ENCODE measurements around the gene PIK3R6.

The PIK3R6 gene

DNA sequence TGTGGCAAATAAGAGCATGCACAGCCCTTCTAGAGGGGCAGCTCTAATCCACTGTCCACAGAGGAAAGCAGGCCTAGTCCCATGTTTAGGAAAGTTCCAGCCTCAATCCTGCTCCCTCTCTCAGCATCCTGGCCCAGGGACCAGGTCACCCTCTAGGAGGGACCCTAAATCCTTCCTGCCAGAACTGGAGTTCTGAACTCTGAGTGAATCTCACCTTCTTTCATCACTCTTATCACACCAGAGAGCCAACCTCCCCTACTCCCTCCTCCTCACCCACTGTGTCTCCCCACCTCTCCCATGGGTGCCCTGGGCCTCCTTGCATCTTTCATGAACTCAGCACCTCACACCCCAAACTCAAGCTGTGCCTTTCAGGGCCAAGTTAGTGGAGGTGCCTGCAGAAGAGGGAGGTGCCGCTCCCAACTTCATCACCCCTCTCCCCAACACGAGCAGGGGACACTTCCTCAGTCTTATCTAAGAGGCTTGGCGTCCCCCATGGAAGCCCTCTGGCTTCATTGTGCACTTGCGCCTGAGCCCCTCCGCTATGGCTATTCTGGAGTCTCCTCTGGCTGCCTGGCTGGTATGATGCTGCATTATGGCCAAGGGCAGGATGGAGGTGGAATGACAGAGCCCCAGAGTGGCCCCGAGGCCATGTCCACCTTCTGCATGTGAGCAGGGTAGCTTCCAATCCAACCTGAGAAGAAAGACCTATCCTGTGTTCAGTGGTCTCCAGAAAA lies 31.7 kb downstream of the PIK3R6 start:
- no peak overlapping the region for H2BK120ac ChIP-seq (ENCODE audit: low read depth, low read length)
- H2BK5ac ChIP-seq (ENCODE audit: low read length) = no peak overlapping the region
- H3K23ac ChIP-seq (ENCODE audit: low read depth, low read length, poor library complexity) = peak overlapping the region; percentile 12
- no peaks in the 10 kb centered on the region for H3K36me3 ChIP-seq (replicated peaks in 1 of 2; ENCODE audit: control insufficient read depth in 2 of 2, insufficient read depth in 2 of 2, low read length in 2 of 2)
- no peak overlapping the region for H2BK15ac ChIP-seq (ENCODE audit: low read length)
- H3K14ac ChIP-seq (ENCODE audit: low read length) = no peak overlapping the region
- H3K4me3 ChIP-seq (ENCODE audit: low read length in 2 of 2) = no peak overlapping the region
- H3K9ac ChIP-seq (ENCODE audit: low read depth, low read length, poor library complexity) = peak overlapping the region; percentile 51
- no peak overlapping the region for H2AFZ ChIP-seq (ENCODE audit: low read length)
- no peaks in the 10 kb centered on the region for H3K79me1 ChIP-seq (ENCODE audit: low read depth, low read length)
- WGBS, 2 donors (ENCODE audit: extremely low coverage in 2 of 2, insufficient read length in 2 of 2, insufficient replicate concordance in 1 of 2) = no CpG with 5 or more reads among the region's 6 CpGs
- H3K18ac ChIP-seq (ENCODE audit: low read length) = peak overlapping the region; percentile 82
- no peaks in the 10 kb centered on the region for H3K27me3 ChIP-seq (ENCODE audit: control insufficient read depth in 3 of 3, insufficient read depth in 3 of 3, low read depth in 1 of 3, low read length in 3 of 3)
- no peak overlapping the region for H3K4ac ChIP-seq (ENCODE audit: low read length)
- DNase-seq (ENCODE audit: low spot score) = no peak
- no peak overlapping the region for H4K91ac ChIP-seq (ENCODE audit: low read depth, low read length, poor library complexity)
- no peak overlapping the region for H4K8ac ChIP-seq (ENCODE audit: low read depth, low read length)
- H2BK12ac ChIP-seq (ENCODE audit: low read length) = no peak overlapping the region
- peak overlapping the region; percentile 81 for H2AK5ac ChIP-seq (ENCODE audit: low read depth, low read length)
- H3K9me3 ChIP-seq (replicated peaks in 1 of 2; ENCODE audit: control insufficient read depth in 2 of 2, insufficient read depth in 1 of 2, low read depth in 1 of 2, low read length in 2 of 2) = no peaks in the 10 kb centered on the region
- no peak overlapping the region for H3K27ac ChIP-seq (replicated peaks; ENCODE audit: low read length)
- no peak overlapping the region for H3K4me2 ChIP-seq (ENCODE audit: insufficient read depth, low read length, poor library complexity, severe bottlenecking)
- H3K4me1 ChIP-seq (ENCODE audit: control insufficient read depth in 2 of 2, insufficient read depth in 1 of 2, low read depth in 1 of 2, low read length in 2 of 2) = peaks cover 0 to 3% of the 10 kb centered on the region in 2 donors

DNA sequence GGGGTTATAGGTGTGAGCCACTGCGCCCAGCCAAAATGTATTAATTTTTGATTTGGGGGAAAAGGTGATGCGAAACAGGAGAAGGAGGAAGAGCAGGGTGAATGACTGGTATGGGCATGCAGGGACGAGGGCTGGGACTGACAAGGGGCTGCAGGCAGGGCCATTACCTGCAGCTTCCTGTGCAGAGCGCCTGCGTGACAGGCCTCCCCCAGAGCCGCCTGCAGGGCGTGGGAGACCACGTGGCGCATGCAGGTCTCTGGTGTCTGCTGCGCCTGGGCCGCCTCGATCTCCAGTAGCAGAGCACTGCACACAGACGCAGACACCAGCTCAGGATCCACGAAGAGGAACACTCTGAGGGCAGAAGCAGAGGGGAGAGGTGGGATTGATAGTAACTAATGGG lies 32.4 kb downstream of the PIK3R6 start:
- no peak overlapping the region for H2BK12ac ChIP-seq (ENCODE audit: low read length)
- H4K8ac ChIP-seq (ENCODE audit: low read depth, low read length) = no peak overlapping the region
- H2BK5ac ChIP-seq (ENCODE audit: low read length) = no peak overlapping the region
- H4K91ac ChIP-seq (ENCODE audit: low read depth, low read length, poor library complexity) = no peak overlapping the region
- H3K4me2 ChIP-seq (ENCODE audit: insufficient read depth, low read length, poor library complexity, severe bottlenecking) = no peak overlapping the region
- no peak overlapping the region for H2AFZ ChIP-seq (ENCODE audit: low read length)
- H3K27ac ChIP-seq (replicated peaks; ENCODE audit: low read length) = no peak overlapping the region
- no peaks in the 10 kb centered on the region for H3K9me3 ChIP-seq (replicated peaks in 1 of 2; ENCODE audit: control insufficient read depth in 2 of 2, insufficient read depth in 1 of 2, low read depth in 1 of 2, low read length in 2 of 2)
- H3K4me3 ChIP-seq (ENCODE audit: low read length in 2 of 2) = peak overlapping the region in 1 of 2 donors; percentile 19
- H3K27me3 ChIP-seq (ENCODE audit: control insufficient read depth in 3 of 3, insufficient read depth in 3 of 3, low read depth in 1 of 3, low read length in 3 of 3) = no peaks in the 10 kb centered on the region
- no peak overlapping the region for H3K23ac ChIP-seq (ENCODE audit: low read depth, low read length, poor library complexity)
- H3K36me3 ChIP-seq (replicated peaks in 1 of 2; ENCODE audit: control insufficient read depth in 2 of 2, insufficient read depth in 2 of 2, low read length in 2 of 2) = no peaks in the 10 kb centered on the region
- no peaks in the 10 kb centered on the region for H3K79me1 ChIP-seq (ENCODE audit: low read depth, low read length)
- no peak overlapping the region for H2BK15ac ChIP-seq (ENCODE audit: low read length)
- H3K14ac ChIP-seq (ENCODE audit: low read length) = no peak overlapping the region
- H3K9ac ChIP-seq (ENCODE audit: low read depth, low read length, poor library complexity) = no peak overlapping the region
- H2BK120ac ChIP-seq (ENCODE audit: low read depth, low read length) = no peak overlapping the region
- H3K4ac ChIP-seq (ENCODE audit: low read length) = no peak overlapping the region
- DNase-seq (ENCODE audit: low spot score) = no peak
- no peak overlapping the region for H2AK5ac ChIP-seq (ENCODE audit: low read depth, low read length)
- no peak overlapping the region for H3K18ac ChIP-seq (ENCODE audit: low read length)
- peaks cover 0 to 3% of the 10 kb centered on the region in 2 donors for H3K4me1 ChIP-seq (ENCODE audit: control insufficient read depth in 2 of 2, insufficient read depth in 1 of 2, low read depth in 1 of 2, low read length in 2 of 2)
- no CpG with 5 or more reads among the region's 14 CpGs for WGBS, 2 donors (ENCODE audit: extremely low coverage in 2 of 2, insufficient read length in 2 of 2, insufficient replicate concordance in 1 of 2)

DNA sequence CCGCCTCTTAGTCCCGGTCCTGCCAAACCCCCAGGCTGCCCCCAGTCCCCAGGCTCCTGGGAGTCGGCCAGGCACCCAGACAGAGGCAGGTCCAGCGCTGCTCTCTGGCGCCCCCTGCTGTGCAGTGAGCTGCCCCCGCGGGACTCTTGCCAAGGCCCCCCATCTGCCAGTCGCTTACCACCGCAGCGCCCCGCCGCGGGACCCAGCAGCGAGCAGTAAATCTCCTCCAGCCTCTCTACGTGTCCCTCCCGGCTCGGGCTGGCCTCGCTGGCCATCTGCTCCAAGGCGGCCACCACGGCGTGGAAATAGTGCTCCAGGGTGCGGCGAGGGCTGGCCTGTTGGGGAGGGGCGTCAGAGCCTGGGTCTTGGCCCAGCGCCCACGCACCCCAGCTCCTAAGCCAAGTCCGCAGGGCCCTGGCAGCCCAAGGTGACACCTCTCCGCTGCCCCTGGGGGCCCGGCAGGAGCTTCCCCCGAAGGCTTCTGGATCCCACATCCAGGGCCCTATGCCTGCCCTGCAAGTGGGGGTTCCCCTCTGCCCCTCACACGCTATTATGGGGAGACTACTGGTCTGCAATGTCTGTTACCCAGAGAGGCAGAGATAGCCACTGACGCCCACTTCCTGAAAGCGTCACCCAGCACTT lies 34.6 kb downstream of the PIK3R6 start:
- Histone ChIP-seq H3K4me3 (ENCODE audit: low read length in 2 of 2) (no peak overlapping the region), H2AK5ac (ENCODE audit: low read depth, low read length) (no peak overlapping the region), H3K27me3 (ENCODE audit: control insufficient read depth in 3 of 3, insufficient read depth in 3 of 3, low read depth in 1 of 3, low read length in 3 of 3) (no peaks in the 10 kb centered on the region), H4K8ac (ENCODE audit: low read depth, low read length) (no peak overlapping the region), H2AFZ (ENCODE audit: low read length) (no peak overlapping the region), H3K9ac (ENCODE audit: low read depth, low read length, poor library complexity) (peak overlapping the region; percentile 66), H3K27ac (replicated peaks; ENCODE audit: low read length) (no peak overlapping the region), H3K36me3 (replicated peaks in 1 of 2; ENCODE audit: control insufficient read depth in 2 of 2, insufficient read depth in 2 of 2, low read length in 2 of 2) (no peaks in the 10 kb centered on the region), H3K4ac (ENCODE audit: low read length) (peak overlapping the region; percentile 19), H2BK5ac (ENCODE audit: low read length) (no peak overlapping the region), H2BK15ac (ENCODE audit: low read length) (peak overlapping the region; percentile 6), H3K79me1 (ENCODE audit: low read depth, low read length) (no peaks in the 10 kb centered on the region), H3K14ac (ENCODE audit: low read length) (no peak overlapping the region), H3K4me1 (ENCODE audit: control insufficient read depth in 2 of 2, insufficient read depth in 1 of 2, low read depth in 1 of 2, low read length in 2 of 2) (peaks cover 0 to 5% of the 10 kb centered on the region in 2 donors), H2BK12ac (ENCODE audit: low read length) (no peak overlapping the region), H3K23ac (ENCODE audit: low read depth, low read length, poor library complexity) (no peak overlapping the region), H3K18ac (ENCODE audit: low read length) (peak overlapping the region; percentile 91), H3K9me3 (replicated peaks in 1 of 2; ENCODE audit: control insufficient read depth in 2 of 2, insufficient read depth in 1 of 2, low read depth in 1 of 2, low read length in 2 of 2) (no peaks in the 10 kb centered on the region), H4K91ac (ENCODE audit: low read depth, low read length, poor library complexity) (no peak overlapping the region), H2BK120ac (ENCODE audit: low read depth, low read length) (no peak overlapping the region), H3K4me2 (ENCODE audit: insufficient read depth, low read length, poor library complexity, severe bottlenecking) (no peak overlapping the region)
- no CpG with 5 or more reads among the region's 33 CpGs for WGBS, 2 donors (ENCODE audit: extremely low coverage in 2 of 2, insufficient read length in 2 of 2, insufficient replicate concordance in 1 of 2)
- DNase-seq (ENCODE audit: low spot score) = peak; percentile 41

DNA sequence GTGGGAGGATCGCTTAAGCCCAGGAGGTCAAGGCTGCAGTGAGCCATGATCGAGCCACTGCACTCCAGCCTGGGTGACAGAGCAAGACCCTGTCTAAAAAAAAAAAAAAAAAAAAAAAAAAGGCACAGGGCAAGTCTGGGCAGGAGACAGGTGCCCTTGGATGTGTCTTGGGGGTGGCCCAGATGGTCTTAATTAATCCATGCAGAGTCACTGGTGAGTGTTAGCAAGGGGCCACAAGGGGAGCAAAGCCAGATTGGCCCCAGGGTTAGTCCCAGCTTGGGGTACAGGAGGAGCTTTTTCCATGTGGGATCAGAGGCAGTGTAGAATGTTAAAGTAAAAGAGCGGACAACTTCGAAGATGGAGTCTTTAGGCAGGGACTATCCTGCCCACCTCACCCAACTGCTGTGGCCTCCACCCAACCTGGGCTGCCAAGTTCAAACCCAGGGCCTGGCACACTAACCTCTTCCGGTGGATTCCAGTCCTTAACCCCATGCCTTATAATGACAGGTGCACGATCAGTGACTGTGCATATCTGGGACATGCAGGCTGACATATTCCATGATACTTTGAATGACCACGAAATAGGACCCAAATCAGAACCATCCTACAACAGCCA lies 36.1 kb downstream of the PIK3R6 start:
- Histone ChIP-seq H3K4ac (ENCODE audit: low read length) (no peak overlapping the region), H3K14ac (ENCODE audit: low read length) (no peak overlapping the region), H3K9me3 (replicated peaks in 1 of 2; ENCODE audit: control insufficient read depth in 2 of 2, insufficient read depth in 1 of 2, low read depth in 1 of 2, low read length in 2 of 2) (no peaks in the 10 kb centered on the region), H4K91ac (ENCODE audit: low read depth, low read length, poor library complexity) (no peak overlapping the region), H3K23ac (ENCODE audit: low read depth, low read length, poor library complexity) (no peak overlapping the region), H2AFZ (ENCODE audit: low read length) (no peak overlapping the region), H3K36me3 (replicated peaks in 1 of 2; ENCODE audit: control insufficient read depth in 2 of 2, insufficient read depth in 2 of 2, low read length in 2 of 2) (no peaks in the 10 kb centered on the region), H3K27ac (replicated peaks; ENCODE audit: low read length) (no peak overlapping the region), H2BK5ac (ENCODE audit: low read length) (no peak overlapping the region), H3K79me1 (ENCODE audit: low read depth, low read length) (no peaks in the 10 kb centered on the region), H3K18ac (ENCODE audit: low read length) (no peak overlapping the region), H3K9ac (ENCODE audit: low read depth, low read length, poor library complexity) (no peak overlapping the region), H3K4me3 (ENCODE audit: low read length in 2 of 2) (no peak overlapping the region), H3K4me1 (ENCODE audit: control insufficient read depth in 2 of 2, insufficient read depth in 1 of 2, low read depth in 1 of 2, low read length in 2 of 2) (peaks cover 0 to 2% of the 10 kb centered on the region in 2 donors), H4K8ac (ENCODE audit: low read depth, low read length) (no peak overlapping the region), H2BK120ac (ENCODE audit: low read depth, low read length) (no peak overlapping the region), H2AK5ac (ENCODE audit: low read depth, low read length) (peak overlapping the region; percentile 49), H3K4me2 (ENCODE audit: insufficient read depth, low read length, poor library complexity, severe bottlenecking) (no peak overlapping the region), H2BK12ac (ENCODE audit: low read length) (no peak overlapping the region), H2BK15ac (ENCODE audit: low read length) (no peak overlapping the region), H3K27me3 (ENCODE audit: control insufficient read depth in 3 of 3, insufficient read depth in 3 of 3, low read depth in 1 of 3, low read length in 3 of 3) (no peaks in the 10 kb centered on the region)
- no peak for DNase-seq (ENCODE audit: low spot score)
- no CpG with 5 or more reads among the region's 7 CpGs for WGBS, 2 donors (ENCODE audit: extremely low coverage in 2 of 2, insufficient read length in 2 of 2, insufficient replicate concordance in 1 of 2)

All from neuronal stem cell (in vitro differentiated cells).